ENCODE measurements around the gene POLR1B.
"Not testable (repeated sequence)": the region's sequence is repeated elsewhere in the genome, so short reads cannot be mapped to it uniquely, and the experiment has no call there.

The POLR1B gene

GRCh38 chr2:112542123-112542983 lies at the start of gene POLR1B:
POLR1B (plus strand) TSS chr2:112542465; CDS start chr2:112542495, 30 bp downstream.
- DNase-seq: peak; percentile 92

GRCh38 chr2:112493048-112493447 lies 49.2 kb upstream of the POLR1B start:
- no peak for DNase-seq

DNA sequence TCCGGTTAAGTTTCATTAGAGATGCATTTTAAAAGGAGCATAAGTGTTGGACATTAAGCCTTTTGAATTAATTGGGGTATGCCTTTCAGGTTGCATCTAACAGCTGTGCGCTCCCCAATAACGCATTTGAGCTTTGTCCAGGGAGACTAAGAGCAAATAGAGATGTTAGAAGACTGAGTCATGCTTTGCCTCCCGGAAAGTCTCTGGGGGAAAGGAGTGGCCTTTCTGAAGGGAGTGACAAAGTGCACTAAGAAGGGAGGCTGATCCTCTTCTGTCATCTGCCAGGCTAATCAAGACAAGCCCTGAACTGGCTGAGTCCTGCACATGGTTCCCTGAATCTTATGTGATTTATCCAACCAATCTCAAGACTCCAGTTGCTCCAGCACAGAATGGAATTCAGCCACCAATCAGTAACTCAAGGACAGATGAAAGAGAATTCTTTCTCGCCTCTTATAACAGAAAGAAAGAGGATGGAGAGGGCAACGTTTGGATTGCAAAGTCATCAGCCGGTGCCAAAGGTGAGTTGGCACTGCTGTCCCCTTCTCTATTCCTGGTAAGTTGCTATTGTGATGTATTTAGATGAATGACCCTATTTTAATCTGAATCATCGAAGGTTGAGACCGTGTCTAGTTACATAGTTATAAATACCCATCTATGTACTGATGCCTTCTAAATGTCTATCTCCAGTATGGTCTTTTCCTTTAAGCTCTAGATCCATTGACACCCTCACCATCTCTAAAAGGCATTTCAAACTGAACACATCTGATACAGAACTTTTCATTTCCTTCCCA lies 48.2 kb upstream of the POLR1B start:
- no peak for DNase-seq

GRCh38 chr2:112494828-112495227 lies 47.4 kb upstream of the POLR1B start:
- DNase-seq: no peak

GRCh38 chr2:112495878-112496277 lies 46.4 kb upstream of the POLR1B start:
- not testable (repeated sequence) for DNase-seq

DNA sequence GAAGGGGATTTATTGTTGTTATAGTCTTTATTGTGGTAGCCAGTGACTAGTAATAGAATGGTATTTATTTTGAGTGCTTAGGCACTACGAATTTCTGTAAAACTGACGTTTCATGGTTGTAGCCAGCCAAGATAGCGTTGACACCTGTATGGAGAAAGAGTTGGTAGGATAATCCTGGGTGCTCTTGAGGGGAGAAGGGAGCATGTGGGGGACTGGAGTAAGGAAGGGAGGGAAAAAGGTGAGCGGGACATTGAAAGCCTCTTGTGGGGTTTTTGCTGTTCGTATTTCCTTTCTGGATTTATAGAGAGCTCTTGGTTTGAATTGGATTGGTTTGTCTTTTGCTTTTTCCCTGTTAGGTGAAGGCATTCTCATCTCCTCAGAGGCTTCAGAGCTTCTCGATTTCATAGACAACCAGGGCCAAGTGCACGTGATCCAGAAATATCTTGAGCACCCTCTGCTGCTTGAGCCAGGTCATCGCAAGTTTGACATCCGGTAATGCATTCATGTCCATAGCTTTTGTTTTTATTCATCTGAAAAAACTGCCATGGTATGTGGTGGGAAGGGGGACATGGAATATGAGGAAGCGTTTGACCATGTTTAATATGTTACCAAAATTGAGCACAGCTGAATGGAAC lies 41.3 kb upstream of the POLR1B start:
- not testable (repeated sequence) for DNase-seq

GRCh38 chr2:112509239-112509998 lies 32.8 kb upstream of the POLR1B start:
- not testable (repeated sequence) for DNase-seq

GRCh38 chr2:112516801-112517200 lies 25.5 kb upstream of the POLR1B start:
- DNase-seq: no peak

DNA sequence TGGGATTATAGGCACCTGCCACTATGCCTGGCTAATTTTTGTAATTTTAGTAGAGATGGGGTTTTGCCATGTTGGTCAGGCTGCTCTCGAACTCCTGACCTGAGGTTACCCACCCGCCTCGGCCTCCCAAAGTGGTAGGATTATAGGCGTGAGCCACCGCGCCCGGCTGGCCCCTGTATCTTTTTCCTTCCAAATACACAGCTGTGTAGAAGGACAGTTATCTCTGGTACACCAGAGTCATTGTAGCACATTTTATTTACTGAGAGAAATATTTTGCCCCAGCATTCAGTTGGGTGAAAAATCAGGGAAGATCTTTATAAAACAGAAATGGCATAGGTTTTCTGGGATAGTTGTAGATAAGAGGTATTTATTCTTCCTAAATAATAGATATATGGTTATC lies 23.5 kb upstream of the POLR1B start:
- DNase-seq: no peak

DNA sequence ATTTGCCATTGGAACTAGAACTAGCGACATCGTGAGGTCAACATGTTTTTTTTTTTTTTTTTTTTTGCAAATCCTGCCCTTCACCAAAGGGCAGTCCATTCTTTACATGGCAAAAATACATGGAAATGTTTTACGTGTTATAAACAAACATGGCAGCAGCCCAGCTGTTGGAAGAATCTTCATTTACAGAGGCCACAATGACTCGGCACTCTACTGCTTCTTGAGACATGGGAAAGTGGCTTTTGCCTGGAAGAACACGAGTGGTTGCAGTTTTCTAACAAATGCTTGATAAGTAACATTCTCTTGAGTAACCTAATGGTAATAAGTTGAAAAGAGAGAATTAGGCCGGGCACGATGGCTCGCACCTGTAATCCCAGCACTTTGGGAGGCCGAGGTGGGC lies 22.8 kb upstream of the POLR1B start:
- no peak for DNase-seq

- DNase-seq: no peak
Observed at GRCh38 chr2:112520234-112520783, 22.0 kb upstream of the POLR1B start.

GRCh38 chr2:112523291-112523777 lies 18.9 kb upstream of the POLR1B start:
- no peak for DNase-seq

GRCh38 chr2:112524276-112524675 lies 18.0 kb upstream of the POLR1B start:
- DNase-seq: not testable (repeated sequence)

GRCh38 chr2:112528541-112528940 lies 13.7 kb upstream of the POLR1B start:
- no peak for DNase-seq

DNA sequence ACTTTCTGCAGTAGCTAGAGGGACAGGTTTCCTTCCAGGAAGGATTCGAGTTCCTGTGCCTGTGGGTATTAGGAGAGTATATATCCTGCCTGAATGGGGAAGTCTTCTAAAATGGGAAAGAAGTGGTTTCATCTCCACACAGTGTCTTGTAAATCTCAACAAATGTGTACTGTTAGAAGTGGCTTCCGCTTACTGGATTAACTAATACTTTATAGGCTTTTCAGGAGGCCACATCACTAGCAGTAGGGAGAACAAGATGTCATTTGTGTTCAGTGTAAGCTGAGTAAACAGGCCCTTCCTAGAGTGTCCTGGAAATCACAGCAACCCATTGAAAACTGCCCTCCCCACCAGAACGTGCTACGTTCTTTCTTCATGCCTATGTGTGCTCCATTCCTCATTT lies 12.5 kb upstream of the POLR1B start:
- DNase-seq: no peak

GRCh38 chr2:112530728-112531127 lies 11.5 kb upstream of the POLR1B start:
- no peak for DNase-seq

DNA sequence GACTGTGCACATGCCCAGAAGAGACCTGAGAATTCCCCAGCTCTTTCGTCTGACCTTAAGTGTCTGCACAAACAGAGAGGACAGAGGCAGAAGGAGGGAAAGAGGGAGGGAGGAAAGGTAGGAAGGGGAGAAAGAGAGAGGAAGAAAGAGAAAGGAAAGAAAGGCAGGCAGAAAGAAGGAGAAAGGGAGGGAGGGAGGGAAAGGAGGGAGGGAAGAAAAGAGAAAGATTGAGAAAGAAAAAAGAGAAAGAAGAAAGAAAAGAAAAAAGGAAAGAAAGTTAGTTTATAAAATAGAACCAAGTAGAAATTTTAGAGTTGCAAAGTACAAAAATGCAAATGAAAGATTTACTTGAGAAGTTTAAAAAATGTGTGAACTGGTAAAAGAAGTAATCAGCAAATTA lies 7.4 kb upstream of the POLR1B start:
- no peak for DNase-seq

GRCh38 chr2:112536665-112537064 lies 5.6 kb upstream of the POLR1B start:
- DNase-seq: not testable (repeated sequence)

GRCh38 chr2:112539306-112539705 lies 3.0 kb upstream of the POLR1B start:
- no peak for DNase-seq

- DNase-seq: no peak
Observed at GRCh38 chr2:112540906-112541305, 1.4 kb upstream of the POLR1B start.

GRCh38 chr2:112541315-112542122 lies 746 bp upstream of the POLR1B start:
- no peak for DNase-seq
